HG03558 (cell line): ENCODE measurements around the gene CMPK2.
"Not testable (repeated sequence)": the region's sequence is repeated elsewhere in the genome, so short reads cannot be mapped to it uniquely, and the experiment has no call there.

Experiments
- ATAC-seq: cut with Tn5 transposase; IDR thresholded peaks from one replicate; pipeline ENCODE4 v1.9.1; 2021; ENCODE audit warnings: moderate number of reproducible peaks; ENCODE audit not compliant: unreplicated experiment; ENCODE audit errors: extremely low read depth

Gene CMPK2

DNA sequence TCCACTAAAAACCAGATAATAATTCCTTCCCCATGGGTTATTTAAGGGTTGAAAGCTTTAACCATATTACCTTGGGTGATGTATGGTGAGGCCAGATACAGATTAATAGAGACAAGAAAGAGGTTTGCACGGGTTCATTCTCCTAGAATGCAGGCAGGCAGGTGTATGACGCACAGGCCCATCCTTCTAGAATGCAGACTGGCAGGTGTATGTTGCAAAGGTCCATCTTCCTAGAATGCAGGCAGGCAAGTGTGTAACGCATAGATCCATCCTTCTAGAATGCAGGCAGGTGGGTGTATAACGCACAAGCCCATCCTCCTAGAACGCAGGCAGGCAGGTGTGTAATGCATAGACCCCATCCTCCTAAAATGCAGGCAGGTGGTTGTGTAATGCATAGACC, 15.8 kb upstream of the CMPK2 start:
- no peak for ATAC-seq

DNA sequence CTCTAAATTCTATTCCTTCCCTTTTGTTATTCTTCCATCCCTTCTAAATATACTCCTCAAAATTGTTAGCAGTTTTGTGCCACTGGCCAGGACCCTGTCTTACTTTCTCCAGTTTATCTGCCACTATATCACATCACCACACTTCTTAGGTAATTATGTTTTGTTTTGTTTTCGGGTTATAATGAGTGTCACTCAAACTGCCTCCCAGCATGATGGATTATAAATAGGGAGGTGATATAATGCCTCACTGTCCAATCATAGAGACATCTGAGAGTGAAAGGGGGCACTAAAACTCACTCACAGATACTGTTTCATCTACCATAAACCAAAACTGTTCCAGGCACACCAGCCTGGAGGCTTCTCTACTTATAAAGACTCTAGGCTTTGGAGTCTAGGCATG, 15.3 kb upstream of the CMPK2 start:
- no peak for ATAC-seq

DNA sequence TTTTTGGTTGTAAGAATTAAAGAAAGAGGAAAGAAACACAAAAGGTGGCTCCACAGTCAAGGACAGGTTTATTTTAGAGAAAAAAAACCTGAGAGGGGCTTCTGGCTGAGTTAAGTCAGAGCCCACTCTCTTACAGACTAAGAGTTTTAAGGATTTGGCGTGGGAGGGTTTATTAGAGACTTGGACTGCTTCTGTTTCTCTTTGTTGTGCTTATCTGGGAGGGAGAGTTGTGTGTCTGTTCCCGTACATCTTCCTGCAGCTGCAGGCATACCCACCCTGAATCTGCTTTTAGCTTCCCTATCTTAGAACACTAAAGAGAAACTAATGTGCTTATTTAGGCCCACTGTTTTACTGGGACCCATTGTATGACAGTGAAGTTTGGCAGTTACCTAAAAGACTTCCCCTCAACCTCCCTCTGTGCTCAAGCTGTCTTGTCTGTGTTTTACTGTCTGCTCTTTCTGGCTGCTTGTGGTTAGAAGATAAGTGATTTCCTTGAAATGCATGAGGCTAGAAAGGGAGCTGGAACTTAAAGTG, 14.6 kb upstream of the CMPK2 start:
- ATAC-seq, result no peak

DNA sequence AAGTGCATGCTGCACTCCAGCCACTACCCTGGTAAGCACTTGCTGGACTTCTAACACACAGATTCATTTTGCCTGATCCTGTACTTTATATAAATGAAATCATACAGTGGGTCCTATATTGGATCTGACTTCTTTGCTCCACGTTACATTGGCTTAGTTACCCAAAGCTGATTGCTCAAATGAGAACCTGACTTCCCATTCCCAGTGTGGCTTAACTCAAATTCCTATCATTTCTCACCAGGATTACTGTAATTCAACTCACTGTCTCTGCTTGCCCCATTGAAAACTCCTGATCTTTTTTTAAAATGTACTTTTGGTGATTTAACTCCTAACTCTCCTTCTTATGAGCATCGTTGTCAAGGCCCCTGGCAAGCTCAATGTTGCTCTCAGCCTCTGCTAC, 13.3 kb upstream of the CMPK2 start:
- ATAC-seq, result no peak

DNA sequence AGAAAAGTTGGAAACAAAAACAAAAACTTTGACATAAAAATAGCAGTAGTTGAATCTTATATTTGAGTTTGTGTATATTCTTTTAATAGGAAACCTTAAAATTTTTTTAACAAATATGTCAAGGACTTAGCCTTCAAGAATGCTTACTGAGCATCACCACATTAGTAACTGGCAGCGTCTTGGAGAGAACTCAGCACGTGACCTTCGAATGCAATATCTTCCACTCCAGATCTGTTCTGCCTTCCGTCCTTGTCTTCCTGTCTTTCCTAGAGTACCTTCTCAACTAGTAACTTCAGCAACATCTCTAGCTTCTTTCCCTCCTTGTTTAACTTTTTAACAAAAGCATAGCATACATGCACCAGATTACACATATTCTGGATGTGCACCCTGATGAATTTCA, 12.8 kb upstream of the CMPK2 start:
- ATAC-seq, result no peak

DNA sequence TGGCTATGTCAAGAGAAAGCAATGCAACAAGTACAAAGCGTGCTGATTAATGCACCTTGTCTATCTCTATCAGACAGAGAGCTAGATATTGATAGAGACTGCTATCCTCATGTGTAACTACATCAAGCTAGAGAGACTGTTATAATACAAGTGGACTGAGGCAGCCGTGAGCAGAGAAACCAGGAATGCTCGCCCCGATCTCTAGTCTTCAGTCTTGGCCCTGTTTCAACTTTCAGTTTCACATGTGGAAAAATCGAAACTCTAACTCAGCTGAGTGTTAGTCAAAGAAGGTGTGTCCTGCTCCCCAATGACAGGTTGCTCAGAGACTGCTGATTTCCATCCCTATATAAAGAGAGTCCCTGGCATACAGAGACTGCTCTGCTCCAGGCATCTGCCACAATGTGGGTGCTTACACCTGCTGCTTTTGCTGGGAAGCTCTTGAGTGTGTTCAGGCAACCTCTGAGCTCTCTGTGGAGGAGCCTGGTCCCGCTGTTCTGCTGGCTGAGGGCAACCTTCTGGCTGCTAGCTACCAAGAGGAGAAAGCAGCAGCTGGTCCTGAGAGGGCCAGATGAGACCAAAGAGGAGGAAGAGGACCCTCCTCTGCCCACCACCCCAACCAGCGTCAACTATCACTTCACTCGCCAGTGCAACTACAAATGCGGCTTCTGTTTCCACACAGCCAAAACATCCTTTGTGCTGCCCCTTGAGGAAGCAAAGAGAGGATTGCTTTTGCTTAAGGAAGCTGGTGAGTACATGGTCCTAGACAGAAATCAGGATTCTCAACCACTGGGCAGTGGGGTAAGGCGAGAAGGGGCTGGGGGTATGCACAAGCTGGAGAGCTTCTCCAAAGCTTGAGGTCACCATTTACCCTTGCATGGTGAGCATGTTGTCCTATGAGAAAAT, 11.9 kb upstream of the CMPK2 start, which contains the start of gene RSAD2:
Gene RSAD2, plus strand, starts transcription at position 376 of the 903 bp plus-strand sequence. Its CDS starts 24 bp downstream, at position 400.
- ATAC-seq, result peak; percentile 41

DNA sequence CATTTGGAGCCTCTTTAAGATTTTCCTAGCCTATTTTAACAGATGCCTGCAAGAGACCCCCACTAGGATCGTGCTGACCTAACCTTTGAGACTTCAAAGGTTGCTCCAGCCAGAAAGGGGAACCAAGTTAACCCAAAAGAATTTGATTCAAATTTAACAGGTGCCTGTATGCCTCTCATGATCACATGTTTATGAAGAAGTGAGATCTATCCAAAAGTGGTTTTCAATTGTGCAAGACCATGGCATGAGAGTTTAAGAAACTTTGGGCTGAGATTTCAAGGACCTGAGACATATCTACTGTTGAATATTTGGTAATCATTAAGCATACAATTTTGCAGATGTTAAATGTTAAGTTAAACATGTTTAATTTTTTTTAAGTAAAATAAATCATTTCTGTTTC, 10.6 kb upstream of the CMPK2 start:
- ATAC-seq, result no peak

DNA sequence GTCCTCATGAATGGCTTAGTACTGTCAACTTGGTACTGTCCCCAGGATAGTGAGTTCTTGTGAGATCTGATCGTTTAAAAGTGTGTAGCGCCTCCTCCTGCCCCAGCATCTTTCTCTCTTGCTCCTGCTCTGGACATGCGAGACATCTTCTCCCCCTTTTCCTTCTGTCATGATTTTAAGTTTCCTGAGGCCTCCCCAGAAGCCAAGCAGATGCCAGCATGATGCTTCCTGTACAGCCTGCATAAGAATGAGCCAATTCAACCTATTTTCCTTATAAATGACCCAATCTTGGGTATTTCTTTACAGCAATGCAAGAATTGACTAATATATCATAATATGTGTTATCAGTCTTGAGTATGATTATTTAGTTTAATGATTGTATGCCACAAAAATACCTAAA, 8.3 kb upstream of the CMPK2 start:
- ATAC-seq, result no peak

DNA sequence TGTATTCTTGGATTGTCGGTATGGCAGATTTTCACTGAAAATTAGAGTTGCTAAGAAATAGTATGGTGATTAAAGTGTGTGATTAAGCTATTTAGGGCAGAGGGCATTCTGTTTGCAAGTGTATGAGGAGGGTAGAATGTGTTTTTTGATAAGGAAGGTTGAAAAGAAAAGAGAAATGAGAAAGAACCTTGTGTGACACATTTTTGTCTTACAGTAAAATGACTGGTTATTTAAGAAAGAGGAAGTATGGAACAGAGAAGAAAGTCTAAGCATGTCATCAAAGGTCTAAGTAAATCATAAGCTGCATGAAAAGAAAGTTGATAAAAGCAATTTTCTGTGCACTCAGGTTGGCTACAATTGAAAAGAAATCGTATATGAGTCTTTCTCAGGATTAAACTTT, 6.7 kb upstream of the CMPK2 start:
- no peak for ATAC-seq

DNA sequence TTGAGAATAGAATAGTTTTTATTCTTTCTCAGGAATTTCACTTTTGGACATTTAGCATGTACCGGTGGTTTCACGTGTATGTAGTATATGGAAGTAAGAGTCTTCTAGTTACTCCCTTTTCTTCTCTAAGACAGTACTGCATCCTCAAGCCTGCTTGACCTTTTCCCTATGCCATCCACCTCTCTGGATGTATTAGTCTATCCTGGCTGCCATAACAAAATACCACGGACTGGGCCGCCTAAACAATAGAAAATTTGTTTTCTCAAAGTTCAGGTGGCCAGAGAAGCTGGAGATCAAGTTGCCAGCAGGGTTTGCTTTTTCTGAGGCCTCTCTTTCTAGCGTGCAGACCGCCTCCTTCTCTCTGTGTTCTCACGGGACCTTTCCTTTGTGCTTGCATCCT, 1.3 kb upstream of the CMPK2 start:
- no peak for ATAC-seq

DNA sequence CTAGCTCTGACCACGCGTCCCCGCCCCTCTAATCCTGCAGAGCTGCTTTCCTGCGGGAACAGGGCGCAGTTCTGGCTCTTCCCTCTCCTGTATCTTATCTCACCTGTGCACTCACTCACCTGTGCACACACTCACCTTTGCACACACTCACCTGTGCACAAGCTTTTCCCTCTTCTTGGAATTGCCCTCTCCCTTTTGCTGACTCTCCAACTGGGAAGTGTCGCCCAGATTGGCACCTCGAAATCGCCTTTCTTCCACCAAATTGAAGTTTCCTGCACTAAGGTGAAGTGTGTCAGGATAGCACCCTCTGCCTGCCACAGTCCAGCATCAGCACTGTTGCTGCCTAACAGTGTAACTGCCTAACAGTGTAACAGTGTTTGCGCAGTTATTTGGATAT, 566 bp upstream of the CMPK2 start:
- peak; percentile 21 for ATAC-seq

DNA sequence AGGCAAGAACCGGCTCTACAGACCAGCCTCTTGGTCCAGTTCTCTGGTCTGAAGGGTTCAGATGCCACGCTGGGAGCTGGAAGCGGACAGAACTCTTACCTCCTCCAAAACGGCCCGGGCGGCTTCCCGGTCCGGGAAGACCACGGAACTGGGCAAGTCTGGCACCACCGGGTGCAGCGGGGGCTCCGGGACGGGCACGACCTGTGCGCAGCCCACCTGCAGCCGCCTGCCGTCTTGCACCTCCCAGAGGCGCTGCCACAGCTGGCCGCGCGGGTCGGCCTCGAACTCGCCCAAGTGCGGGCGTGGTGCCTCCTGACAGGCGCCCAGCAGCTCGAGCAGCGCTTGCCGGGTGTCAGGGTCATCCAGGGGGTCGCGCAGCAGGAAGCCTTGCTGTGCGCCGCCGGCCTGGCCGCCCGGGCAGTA, 773 bp downstream of the CMPK2 start:
- ATAC-seq, result no peak

DNA sequence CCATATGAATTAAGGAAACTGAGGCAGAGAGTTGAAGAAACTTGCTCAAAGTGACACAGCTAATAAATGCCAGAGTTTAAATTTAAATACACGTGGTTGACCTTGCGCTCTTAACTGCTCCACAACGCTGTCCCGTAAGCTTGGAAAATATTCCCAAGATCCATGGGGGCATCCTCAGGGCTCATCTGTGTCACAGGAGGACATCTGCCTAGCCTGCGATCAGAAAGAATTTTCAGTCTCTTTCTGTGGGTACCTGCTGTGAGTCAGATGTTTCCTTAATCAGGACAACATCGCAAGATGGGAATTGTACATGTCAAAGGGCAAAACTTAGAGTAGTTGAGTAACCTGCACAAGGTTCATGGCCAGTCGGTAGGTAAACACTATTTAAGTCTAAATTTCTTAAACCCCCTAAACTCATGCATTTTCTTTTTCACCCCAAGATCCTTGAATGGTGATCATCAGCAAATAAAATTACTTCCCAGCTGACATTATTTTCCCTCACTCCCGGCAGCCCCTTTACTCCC, 1.4 kb downstream of the CMPK2 start:
- ATAC-seq, result no peak

DNA sequence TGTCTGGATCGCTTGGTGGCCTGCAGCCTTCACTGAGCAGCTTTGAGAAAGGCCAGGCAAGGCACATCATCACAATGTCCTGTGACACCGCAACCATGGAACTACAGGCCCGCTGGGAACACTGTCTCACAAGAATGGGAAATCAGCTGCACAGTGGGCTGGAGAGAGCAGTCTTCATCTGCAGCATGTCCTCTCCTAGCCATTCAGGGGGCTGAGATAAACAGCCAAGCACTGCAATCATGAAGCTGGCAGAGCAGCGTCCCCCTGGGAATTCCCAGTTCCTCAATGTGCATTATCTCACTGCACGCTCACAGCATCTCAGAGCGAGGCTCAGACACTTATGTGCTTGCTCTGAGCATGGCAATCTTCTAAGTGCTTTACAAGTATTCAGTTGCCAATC, 1.9 kb downstream of the CMPK2 start:
- ATAC-seq, result no peak

DNA sequence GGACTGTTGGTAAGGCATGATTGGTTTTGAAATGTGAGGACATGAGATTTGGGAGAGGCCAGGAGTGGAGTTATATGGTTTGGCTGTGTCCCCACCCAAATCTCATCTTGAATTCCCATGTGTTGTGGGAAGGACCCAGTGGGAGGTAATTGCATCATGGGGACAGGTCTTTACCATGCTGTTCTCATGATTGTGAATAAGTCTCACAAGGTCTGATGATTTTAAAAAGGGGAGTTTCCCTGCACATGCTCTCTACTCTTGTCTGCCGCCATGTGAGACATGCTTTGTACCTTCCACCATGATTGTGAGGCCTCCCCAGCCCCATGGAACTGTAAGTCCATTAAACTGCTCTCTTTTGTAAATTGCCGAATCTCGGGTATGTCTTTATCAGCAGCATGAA, 5.4 kb downstream of the CMPK2 start:
- no peak for ATAC-seq

DNA sequence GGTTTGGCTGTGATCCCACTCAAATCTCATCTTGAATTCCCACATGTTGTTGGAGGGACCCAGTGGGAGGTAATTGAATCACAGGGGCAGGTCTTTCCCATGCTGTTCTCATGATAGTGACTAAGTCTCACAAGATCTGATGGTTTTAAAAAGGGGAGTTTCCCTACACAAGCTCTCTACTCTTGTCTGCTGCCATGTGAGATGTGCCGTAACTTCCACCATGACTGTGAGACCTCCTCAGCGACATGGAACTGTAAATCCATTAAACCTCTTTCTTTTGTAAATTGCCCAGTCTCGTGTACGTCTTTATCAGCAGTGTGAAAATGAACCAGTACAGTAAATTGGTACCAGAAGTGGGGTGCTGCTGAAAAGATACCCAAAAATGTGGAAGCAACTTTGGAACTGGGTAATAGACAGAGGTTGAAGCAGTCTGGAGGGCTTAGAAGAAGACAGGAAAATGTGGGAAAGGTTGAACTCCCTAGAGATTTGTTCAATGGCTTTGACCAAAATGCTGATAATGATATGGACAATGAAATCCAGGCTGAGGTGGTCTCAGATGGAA, 7.2 kb downstream of the CMPK2 start:
- not testable (repeated sequence) for ATAC-seq

DNA sequence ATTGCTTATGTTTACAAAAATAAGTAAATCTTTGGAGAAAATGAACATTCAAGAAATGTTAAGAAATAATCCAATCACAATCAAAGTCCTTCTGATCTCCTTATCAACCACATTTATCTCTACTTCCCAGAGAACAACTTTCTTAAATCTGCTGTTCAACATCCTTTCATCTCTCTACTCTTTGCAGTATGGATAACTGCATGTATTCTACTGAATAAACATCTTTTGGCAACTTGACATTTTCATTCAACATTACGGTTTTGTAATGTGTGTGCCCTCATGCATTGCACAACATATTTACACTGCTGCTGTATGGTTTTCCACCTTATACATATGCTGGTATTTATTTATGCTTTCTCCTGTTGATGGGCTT, 9.2 kb downstream of the CMPK2 start:
- ATAC-seq, result no peak

DNA sequence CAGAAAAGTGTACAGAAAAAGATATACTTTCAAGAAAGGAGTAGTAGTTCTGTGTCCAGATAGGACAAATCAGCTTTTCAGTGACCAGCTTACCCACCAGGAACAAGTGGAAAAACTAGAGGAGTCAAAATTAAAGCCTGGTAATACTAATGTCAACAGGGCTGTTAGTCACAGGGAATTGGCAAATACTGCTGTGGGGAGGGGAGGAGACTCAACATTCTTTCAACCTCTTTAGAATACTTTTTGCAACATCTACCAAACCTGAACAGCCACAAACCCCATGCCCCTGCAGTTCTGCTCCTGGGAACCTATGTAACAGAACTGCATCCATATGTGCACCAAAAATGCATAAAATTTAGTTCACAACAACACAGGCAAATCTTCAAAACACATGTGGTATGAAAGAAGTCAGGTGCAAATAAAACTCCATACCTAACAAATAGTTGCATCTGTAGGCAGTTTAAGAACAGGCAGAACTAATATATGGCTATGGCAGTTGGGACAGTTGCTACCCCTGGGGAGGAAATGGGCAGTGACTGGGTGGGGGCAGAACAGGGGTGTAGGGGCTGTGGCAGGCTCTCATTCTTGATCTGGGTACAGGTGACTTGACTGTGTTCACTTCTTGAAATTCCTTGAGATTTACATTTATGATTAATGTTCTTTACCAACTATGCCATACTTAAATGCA, 9.7 kb downstream of the CMPK2 start:
- ATAC-seq, result no peak

DNA sequence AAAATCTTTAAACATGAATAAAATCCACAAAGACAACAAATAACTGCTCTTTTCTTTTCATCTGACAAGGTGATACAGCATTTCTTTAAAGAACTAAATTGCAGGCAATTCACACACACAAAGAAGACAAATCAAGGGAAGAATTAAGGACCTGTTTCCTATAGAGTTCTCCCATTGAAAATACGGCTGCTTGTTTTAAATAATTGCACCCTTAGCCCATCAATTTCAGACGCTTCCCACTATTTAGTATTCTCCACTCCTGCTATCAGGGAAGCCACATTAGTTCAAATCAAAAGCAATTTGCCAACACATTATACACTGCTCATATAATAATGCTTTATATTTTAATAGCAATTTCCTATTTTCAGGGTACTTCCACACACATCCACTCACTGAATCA, 11.3 kb downstream of the CMPK2 start:
- no peak for ATAC-seq

DNA sequence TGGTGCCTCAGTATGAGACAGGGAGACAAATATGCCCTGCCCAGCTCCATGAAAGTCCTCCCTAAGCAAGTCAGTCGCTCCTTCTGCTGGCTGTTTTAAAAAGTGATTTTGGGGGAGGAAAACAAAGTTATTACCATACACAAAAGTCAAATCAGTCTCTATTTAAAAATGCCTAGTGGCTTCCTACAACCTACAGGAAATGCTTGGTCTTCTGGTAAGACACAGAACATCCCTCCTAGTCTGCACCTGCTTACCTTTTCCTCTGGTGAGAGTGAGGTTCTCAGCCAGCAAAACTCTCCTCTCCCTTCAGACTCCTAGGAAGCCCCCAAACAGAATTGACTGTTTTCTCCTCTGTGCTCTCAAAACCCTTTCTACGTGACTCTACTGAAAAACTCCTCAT, 13.5 kb downstream of the CMPK2 start:
- ATAC-seq, result no peak
